ENCODE measurements around the gene NCBP2L.
A peak's percentile ranks its signal among the peaks of the same experiment; 100 is the strongest.

Gene NCBP2L

GRCh38 chrX:107764845-107765608 lies 12.5 kb upstream of the NCBP2L start:
- TF ChIP-seq CTCF (IDR thresholded peaks at IDR 0.05), result no peak
- Mint-ChIP-seq H3K27me3 (ENCODE audit: low read depth, poor library complexity) (peaks cover 33% of the 10 kb centered on the region), H3K4me3 (no peak overlapping the region), H3K36me3 (ENCODE audit: low read depth) (no peaks in the 10 kb centered on the region), H3K4me1 (peaks cover 9% of the 10 kb centered on the region), H3K9me3 (peaks cover 18% of the 10 kb centered on the region), H3K27ac (no peak overlapping the region)
- DNase-seq, result no peak

GRCh38 chrX:107766470-107767150 lies 10.9 kb upstream of the NCBP2L start:
- Mint-ChIP-seq H3K9me3 (peaks cover 12% of the 10 kb centered on the region), H3K4me1 (peaks cover 9% of the 10 kb centered on the region), H3K27ac (no peak overlapping the region), H3K27me3 (ENCODE audit: low read depth, poor library complexity) (peaks cover 26% of the 10 kb centered on the region), H3K36me3 (ENCODE audit: low read depth) (no peaks in the 10 kb centered on the region), H3K4me3 (no peak overlapping the region)
- DNase-seq, result no peak
- no peak for TF ChIP-seq CTCF (IDR thresholded peaks at IDR 0.05)

- Mint-ChIP-seq H3K27me3 (ENCODE audit: low read depth, poor library complexity) (peaks cover 24% of the 10 kb centered on the region), H3K4me1 (peaks cover 10% of the 10 kb centered on the region), H3K9me3 (peaks cover 12% of the 10 kb centered on the region), H3K27ac (no peak overlapping the region), H3K36me3 (ENCODE audit: low read depth) (no peaks in the 10 kb centered on the region), H3K4me3 (no peak overlapping the region)
- DNase-seq, result no peak
- no peak for TF ChIP-seq CTCF (IDR thresholded peaks at IDR 0.05)
These were observed 9.5 kb upstream of the NCBP2L start for GRCh38 chrX:107768051-107768450.

- Mint-ChIP-seq H3K27ac (no peak overlapping the region), H3K4me3 (no peak overlapping the region), H3K4me1 (peaks cover 18% of the 10 kb centered on the region), H3K36me3 (ENCODE audit: low read depth) (no peaks in the 10 kb centered on the region), H3K27me3 (ENCODE audit: low read depth, poor library complexity) (peaks cover 36% of the 10 kb centered on the region), H3K9me3 (peaks cover 9% of the 10 kb centered on the region)
- no peak for DNase-seq
- TF ChIP-seq CTCF (IDR thresholded peaks at IDR 0.05), result no peak
These were observed 7.8 kb upstream of the NCBP2L start for GRCh38 chrX:107769581-107770317.

GRCh38 chrX:107773206-107773605 lies 4.3 kb upstream of the NCBP2L start:
- H3K27me3 Mint-ChIP-seq (ENCODE audit: low read depth, poor library complexity), result peaks cover 41% of the 10 kb centered on the region

More at GRCh38 chrX:107773206-107773605, 4.3 kb upstream of the NCBP2L start:
- Mint-ChIP-seq H3K4me3 (peak overlapping the region; percentile 33), H3K4me1 (peaks cover 31% of the 10 kb centered on the region), H3K36me3 (ENCODE audit: low read depth) (no peaks in the 10 kb centered on the region), H3K9me3 (peaks cover 25% of the 10 kb centered on the region), H3K27ac (no peak overlapping the region)
- no peak for TF ChIP-seq CTCF (IDR thresholded peaks at IDR 0.05)
- DNase-seq, result peak; percentile 23

Data from nephron progenitor cell (in vitro differentiated cells).